ENCODE results near the gene TEX38.
"Not testable (repeated sequence)": the region's sequence is repeated elsewhere in the genome, so short reads cannot be mapped to it uniquely, and the experiment has no call there.

TEX38 gene

DNA sequence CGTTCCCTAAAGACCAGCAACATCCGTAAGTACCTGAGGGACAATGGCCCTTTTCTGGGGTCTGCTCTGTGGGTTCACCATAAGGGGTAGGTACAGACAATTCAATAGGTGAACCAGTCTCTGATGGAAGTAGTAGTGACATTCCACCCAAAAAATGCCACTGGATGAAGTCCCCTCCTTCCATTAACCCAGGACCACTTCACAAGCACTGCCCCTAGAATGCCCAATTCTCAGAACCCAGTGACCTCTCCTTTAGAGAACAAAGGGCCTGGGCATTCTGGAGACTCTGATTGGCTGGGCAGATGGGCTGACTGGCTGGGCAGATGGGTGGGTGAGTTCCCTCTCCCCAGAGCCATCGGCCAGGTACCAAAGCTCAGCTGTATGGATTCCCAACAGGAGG lies at the start of gene TEX38:
Gene TEX38, plus strand, starts transcription at position 301 of the 400 bp plus-strand sequence. Its CDS starts 81 bp downstream, at position 382.
- DNase-seq = no peak

GRCh38 chr1:46621930-46622329 lies 49.7 kb upstream of the TEX38 start:
- no peak for DNase-seq

- DNase-seq = no peak
These were observed 49.3 kb upstream of the TEX38 start for GRCh38 chr1:46622344-46622743.

DNA sequence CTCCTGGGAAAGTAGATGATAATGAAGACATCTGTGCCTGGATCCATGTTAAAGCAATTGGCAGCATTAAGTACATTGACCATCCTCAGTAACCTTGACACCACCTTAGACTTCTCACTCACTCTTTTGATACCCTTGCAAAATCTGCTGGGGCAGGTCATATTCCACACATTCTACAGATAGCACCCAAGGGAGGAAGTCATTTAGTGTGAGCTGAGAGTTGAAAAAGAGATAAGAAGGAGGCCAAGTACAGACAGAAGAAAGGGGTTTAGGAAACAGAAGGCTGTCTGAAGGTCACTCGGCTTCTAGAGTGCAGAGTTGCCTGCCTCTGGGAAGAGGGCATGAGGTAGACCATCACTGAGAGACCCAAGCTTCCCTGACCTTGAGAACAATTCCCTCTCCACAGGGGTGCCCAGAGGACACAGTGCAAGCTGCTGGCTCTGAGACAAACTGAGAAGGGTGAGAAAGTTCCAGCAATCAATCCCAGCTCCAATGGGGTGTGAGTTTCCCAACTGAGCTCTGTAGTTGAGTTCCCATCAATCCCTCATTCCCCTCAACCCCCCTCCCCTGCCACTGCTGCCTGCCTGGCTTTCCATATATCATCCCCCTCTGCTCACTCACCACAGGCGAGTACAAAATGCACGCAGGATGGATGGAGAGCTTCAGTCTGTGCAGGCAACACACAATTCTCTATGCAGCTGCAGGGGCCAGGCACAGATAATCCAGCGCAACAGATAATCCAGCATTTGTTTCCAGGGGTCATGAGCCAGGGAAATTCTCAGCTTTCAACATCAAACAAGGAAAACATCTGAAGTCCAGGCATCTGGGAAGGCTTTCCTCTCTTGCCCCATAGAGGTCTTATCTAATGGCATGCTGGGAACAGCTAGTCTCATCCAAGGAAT lies 47.7 kb upstream of the TEX38 start:
- DNase-seq = no peak

GRCh38 chr1:46630719-46631118 lies 40.9 kb upstream of the TEX38 start:
- DNase-seq = no peak

DNA sequence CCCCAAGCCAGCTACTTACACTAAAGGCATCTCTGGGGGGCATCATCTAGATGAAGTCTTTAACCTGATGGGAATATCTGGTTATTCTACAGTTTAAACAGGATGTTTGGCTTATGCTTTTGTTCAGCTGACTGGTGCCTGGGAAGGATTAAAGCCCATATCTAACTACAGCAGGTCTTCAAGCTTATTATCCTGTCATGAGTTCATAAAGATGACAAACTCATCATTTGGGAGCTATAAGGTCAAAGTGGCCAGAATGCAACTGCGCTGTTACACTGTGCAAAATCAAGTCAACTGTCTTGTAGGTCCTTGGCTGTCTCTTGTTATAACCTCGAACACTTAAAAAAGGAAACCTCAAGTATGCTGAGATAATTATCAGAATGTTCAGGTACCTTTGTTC lies 36.4 kb upstream of the TEX38 start:
- DNase-seq = no peak

DNA sequence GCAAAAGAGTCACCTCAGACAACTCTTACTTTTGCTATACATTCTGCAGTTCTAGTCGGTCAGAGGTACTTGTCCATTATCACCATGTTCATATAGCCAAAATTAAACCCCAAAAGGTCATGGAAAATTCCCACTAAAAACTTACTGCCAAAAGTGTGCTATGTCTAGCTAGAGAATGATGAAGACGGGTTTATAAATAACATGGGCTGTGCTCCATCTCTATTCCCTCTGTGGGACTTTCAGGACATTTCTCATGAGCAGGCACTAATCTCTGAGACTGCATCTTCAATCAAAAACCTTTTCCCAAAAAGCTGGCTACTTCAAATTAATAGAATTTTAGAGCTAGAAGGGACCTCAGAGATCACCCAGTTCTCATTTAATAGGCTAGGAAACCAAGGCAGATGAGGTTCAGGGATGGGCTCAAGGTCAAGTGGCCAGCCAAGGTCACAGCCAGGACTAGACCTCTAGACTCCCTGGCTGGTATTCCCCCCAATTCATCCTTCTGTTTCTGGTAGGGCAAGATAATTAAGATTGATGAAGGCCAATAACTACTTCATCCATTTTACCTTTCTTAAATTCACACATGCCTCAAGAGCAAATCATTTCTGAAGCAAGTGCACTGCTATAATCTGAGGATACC lies 34.1 kb upstream of the TEX38 start:
- DNase-seq = no peak

DNA sequence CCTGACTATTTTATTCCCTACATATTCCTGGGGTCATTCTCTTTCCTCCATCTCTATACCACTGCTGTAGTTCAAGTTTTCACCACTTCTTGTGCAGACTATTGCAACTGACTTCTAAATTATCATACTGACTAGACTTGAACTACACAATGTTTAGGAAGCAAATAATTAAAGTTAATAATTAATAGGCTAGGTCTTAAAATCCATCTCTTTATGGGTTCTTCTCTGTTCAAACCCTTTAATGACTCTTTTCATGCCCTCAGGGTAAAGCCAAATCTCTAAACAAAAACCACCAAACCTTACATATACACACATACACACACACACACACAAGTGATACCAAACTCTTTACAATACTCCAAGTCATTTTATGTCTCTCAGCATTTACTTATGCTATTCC lies 32.7 kb upstream of the TEX38 start:
- DNase-seq = no peak

DNA sequence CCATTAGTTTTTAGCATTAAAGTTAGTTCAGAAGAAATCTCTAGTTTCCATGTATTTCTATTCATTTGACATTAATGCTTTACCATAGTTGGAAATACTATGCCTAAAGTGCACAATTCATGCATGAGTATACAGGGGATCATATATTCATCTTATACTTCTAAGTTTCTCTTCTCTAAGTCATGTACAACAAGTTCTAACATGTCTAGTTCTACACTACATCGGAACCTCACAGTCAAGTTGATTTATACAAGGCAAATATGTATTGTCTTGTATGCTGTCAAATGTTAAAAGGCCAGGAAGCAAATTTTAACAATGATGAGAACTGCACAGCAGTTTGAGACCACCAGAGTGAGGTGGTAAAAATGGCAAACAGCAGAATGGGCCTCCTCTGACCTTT lies 32.1 kb upstream of the TEX38 start:
- DNase-seq = no peak

- DNase-seq = no peak
These were observed 29.5 kb upstream of the TEX38 start for GRCh38 chr1:46642115-46642680.

GRCh38 chr1:46643368-46643775 lies 28.3 kb upstream of the TEX38 start:
- DNase-seq = no peak

- no peak for DNase-seq
These were observed 25.8 kb upstream of the TEX38 start for GRCh38 chr1:46645815-46646214.

DNA sequence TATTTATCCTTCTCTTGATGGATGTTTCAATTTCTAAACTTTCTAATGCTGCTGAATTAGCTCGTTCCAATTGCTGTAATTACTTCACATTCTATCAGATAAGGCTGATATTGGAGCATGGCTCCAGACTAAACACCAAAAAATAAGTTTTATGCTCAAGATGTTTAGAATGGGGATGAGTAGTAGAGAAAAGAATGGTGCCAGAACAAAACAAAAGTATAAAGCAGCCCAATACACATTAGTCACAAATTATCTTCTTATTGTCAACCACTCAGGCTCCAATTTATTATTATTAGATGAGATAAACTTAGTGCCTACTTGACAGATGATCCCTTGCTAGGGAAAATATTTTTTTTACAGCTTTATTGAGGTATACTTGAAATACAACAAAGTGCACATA lies 25.3 kb upstream of the TEX38 start:
- no peak for DNase-seq

DNA sequence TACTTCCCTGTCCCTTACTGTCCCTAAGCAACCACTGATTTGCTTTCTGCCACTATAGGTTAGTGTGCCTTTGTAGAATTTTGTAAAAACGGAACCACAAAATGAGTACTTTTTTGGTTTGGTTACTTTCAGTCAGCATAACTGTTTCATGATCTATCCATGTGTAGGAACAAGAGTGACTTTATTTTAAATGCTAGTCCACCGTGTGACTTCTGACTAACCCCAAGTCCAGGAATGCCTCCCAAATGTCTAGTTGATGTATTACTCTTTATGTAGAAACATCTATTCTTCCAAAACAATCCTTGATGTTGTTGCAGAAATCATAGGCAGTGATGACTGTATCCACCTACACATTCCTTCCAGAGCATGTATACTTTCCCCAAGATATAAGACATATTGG lies 24.8 kb upstream of the TEX38 start:
- DNase-seq = no peak

- no peak for DNase-seq
These were observed 24.0 kb upstream of the TEX38 start for GRCh38 chr1:46647611-46648010.

GRCh38 chr1:46649764-46650163 lies 21.9 kb upstream of the TEX38 start:
- DNase-seq = no peak

DNA sequence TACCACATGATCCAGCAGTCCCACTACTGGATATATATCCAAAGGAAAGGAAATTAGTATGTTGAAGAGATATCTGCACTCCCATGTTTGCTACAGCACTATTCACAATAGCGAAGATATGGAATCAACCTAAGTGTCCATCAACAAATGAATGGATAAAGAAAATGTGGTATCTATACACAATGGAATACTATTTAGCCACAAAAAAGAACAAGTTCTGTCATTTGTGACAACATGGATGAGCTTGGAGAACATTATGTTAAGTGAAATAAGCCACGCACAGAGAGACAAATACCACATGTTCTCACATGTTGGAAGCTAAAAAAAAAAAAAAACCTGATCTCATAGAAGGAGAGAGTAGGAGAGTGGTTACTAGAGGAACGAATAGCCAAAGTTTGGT lies 21.2 kb upstream of the TEX38 start:
- DNase-seq = no peak

DNA sequence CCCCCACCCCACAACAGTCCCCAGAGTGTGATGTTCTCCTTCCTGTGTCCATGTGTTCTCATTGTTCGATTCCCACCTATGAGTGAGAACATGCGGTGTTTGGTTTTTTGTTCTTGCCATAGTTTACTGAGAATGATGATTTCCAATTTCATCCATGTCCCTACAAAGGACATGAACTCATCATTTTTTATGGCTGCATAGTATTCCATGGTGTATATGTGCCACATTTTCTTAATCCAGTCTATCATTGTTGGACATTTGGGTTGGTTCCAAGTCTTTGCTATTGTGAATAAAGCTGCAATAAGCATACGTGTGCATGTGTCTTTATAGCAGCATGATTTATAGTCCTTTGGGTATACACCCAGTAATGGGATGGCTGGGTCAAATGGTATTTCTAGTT lies 20.5 kb upstream of the TEX38 start:
- not testable (repeated sequence) for DNase-seq

DNA sequence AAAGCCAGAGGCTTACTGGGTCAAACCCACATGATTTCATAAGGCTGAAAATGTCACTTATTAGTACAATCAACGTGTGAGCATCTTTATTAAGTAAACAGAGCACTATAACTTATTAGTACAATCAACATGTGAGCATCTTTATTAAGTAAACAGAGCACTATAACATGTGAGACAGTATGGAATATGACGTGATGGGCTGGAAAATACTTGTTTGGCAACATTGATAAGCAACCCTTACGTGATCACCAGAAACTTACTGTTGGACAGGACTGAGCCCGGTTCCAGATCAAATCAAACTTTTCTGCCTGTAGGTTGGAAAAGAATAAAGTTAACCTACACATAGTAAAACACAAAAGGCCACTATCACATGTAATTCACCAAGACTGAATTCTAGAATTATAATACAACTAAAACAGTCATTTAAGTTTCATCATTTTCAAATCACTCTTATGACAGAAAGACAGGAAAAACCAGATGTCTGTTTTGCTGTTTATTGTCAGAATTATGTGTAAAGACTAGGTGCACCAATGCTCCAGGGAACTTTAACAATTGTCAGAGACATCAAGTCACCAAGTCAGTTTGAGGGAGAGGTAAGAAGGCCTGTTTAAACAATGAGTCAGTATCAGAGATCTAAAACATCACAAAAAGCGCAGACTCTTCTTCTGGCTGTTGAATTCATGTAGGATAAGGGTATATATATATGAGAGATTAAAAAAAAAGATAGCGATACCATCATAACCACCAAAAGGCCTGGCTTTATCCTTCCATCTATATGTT lies 19.1 kb upstream of the TEX38 start:
- no peak for DNase-seq

DNA sequence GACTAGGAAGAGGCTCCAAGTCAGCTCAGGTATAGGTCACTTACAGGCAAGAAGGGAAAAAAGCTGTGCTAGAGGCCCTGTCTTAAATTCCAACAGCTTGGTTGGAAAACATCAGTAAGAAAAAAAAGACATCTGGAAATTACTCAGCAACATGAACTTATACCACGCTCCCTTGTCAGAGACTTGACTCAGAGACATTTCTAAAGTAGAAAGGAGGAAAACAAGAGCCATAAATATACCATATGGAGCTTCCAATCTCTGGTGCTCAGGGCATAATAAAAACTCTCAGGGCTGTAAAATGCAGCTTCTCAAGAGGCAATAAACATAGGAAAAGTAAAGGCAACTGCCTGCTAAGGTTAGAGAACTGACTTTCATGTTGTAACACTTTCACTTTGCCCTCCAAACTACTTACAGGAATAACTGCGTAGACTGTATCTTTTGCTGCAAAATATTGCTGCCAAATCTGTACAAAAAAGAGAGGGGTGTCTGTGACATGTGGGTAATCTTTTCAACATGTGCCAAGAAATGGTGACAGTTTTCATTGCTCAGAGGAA lies 18.2 kb upstream of the TEX38 start:
- no peak for DNase-seq

- no peak for DNase-seq
These were observed 17.6 kb upstream of the TEX38 start for GRCh38 chr1:46654012-46654411.

DNA sequence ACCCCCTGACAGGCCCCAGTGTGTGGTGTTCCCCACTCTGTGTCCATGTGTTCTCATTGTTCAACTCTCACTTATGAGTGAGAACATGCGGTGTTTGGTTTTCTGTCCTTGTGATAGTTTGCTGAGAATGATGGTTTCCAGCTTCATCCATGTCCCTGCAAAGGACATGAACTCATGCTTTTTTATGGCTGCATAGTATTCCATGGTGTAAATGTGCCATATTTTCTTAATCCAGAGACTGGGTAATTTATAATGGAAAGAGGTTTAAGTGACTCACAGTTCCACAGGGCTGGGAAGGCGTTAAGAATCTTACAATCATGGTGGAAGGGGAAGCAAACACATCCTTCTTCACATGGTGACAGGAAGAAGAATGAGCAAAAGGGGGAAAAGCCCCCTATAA lies 17.0 kb upstream of the TEX38 start:
- not testable (repeated sequence) for DNase-seq

- DNase-seq = no peak
These were observed 15.8 kb upstream of the TEX38 start for GRCh38 chr1:46655848-46656247.
